Urothelium cell line (cell line): ENCODE data around the gene ATF7IP.
A peak's percentile ranks its signal among the peaks of the same experiment; 100 is the strongest.
"Not testable (repeated sequence)": the region's sequence is repeated elsewhere in the genome, so short reads cannot be mapped to it uniquely, and the experiment has no call there.

Experiments
- DNase-seq: peaks from one replicate; pipeline ENCODE4 v3.0.0; 2011; ENCODE audit warnings: low spot score, mixed read lengths
- FAIRE-seq: peaks from 2 replicates; lab custom pipeline; 2011; peaks lifted over from hg19 to GRCh38; lab: Jason Lieb, UNC

ATF7IP gene

GRCh38 chr12:14365294-14366208 lies at the start of gene ATF7IP:
TSS of gene ATF7IP (plus strand) at chr12:14365682. CDS start at chr12:14423916, 58,234 bp downstream.
- FAIRE-seq (no peak), DNase-seq (peak; percentile 77)

GRCh38 chr12:14317362-14318146 lies 47.9 kb upstream of the ATF7IP start:
- FAIRE-seq = no peak
- no peak for DNase-seq

- not testable (repeated sequence) for FAIRE-seq, DNase-seq
Observed at GRCh38 chr12:14319704-14320427, 45.6 kb upstream of the ATF7IP start.

GRCh38 chr12:14322403-14322802 lies 43.1 kb upstream of the ATF7IP start:
- no peak for FAIRE-seq
- no peak for DNase-seq

- DNase-seq (no peak), FAIRE-seq (no peak)
Observed at GRCh38 chr12:14325716-14326343, 39.7 kb upstream of the ATF7IP start.

GRCh38 chr12:14326699-14327098 lies 38.8 kb upstream of the ATF7IP start:
- no peak for DNase-seq
- no peak for FAIRE-seq

- no peak for FAIRE-seq
- DNase-seq = no peak
Observed at GRCh38 chr12:14327711-14328110, 37.8 kb upstream of the ATF7IP start.

- no peak for FAIRE-seq
- no peak for DNase-seq
Observed at GRCh38 chr12:14332482-14332881, 33.0 kb upstream of the ATF7IP start.

GRCh38 chr12:14340371-14340770 lies 25.1 kb upstream of the ATF7IP start:
- no peak for FAIRE-seq

GRCh38 chr12:14351524-14351923 lies 14.0 kb upstream of the ATF7IP start:
- not testable (repeated sequence) for DNase-seq, FAIRE-seq

More at GRCh38 chr12:14340371-14340770, 25.1 kb upstream of the ATF7IP start:
- no peak for DNase-seq

- not testable (repeated sequence) for FAIRE-seq, DNase-seq
Observed at GRCh38 chr12:14352066-14352465, 13.4 kb upstream of the ATF7IP start.

- not testable (repeated sequence) for DNase-seq, FAIRE-seq
Observed at GRCh38 chr12:14354665-14355064, 10.8 kb upstream of the ATF7IP start.

- FAIRE-seq (no peak), DNase-seq (no peak)
Observed at GRCh38 chr12:14356147-14356546, 9.3 kb upstream of the ATF7IP start.

- no peak for DNase-seq
- no peak for FAIRE-seq
Observed at GRCh38 chr12:14357486-14357885, 8.0 kb upstream of the ATF7IP start.

GRCh38 chr12:14362352-14362751 lies 3.1 kb upstream of the ATF7IP start:
- DNase-seq (no peak), FAIRE-seq (no peak)

- no peak for FAIRE-seq
- DNase-seq = no peak
Observed at GRCh38 chr12:14364583-14365271, 755 bp upstream of the ATF7IP start.

- FAIRE-seq (no peak), DNase-seq (peak; percentile 16)
Observed at GRCh38 chr12:14366209-14367039, 942 bp downstream of the ATF7IP start.

- no peak for DNase-seq
Observed at GRCh38 chr12:14367040-14367661, 1.7 kb downstream of the ATF7IP start.

GRCh38 chr12:14369311-14369710 lies 3.8 kb downstream of the ATF7IP start:
- DNase-seq (no peak), FAIRE-seq (no peak)

More at GRCh38 chr12:14367040-14367661, 1.7 kb downstream of the ATF7IP start:
- no peak for FAIRE-seq
